ENCODE data around the gene HOXA3.

The HOXA3 gene

DNA sequence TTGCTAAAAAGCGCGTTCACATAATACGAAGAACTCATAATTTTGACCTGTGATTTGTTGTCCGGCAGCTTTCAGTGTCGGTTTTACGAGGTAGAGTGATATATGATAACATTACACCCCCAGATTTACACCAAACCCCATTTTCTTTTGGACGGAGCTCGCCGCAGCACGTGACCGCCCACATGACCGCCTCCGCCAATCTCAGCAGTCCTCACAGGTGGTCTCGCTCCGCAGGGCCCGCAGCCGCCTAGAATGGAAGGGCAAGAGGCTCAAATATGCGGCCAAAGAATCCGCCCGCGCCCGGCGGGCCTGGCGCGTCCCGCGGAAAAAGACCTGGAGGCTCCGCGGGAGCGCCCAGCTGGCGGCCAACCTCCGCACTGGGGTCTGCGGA, 4.1 kb upstream of the HOXA3 start, which contains the start of gene HOXA7:
TSS of gene HOXA7 (minus strand) at position 168 of the 391 bp plus-strand sequence. CDS start at position 38, 130 bp downstream.
- no peak for DNase-seq (ENCODE audit: low read depth in 2 of 2)

DNA sequence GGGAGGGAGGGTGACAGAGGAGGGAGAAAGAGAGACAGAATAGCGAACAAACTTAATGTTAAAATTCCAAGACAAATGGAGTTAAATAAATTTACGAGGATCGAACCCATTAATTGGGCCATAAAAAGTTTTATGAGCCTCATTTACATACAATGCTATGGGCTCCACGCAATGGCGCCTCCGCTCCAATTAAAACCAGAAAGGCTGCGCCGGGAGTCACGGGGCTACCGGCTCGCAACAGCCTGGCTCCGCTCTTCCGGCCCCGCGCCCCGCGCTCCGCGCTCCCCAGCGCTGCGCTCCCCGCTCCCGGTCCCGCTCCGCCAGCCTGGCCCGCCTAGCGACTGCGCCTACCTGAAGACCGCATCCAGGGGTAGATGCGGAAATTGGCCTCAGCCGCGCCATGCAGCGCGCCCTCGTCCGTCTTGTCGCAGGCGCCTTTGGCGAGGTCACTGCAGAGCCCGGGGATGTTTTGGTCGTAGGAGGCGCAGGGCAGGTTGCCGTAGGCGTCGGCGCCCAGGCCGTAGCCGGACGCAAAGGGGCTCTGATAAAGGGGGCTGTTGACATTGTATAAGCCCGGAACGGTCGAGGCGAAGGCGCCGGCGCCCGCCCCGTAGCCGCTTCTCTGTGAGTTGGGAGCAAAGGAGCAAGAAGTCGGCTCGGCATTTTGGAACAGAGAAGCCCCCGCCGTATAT, 3.6 kb upstream of the HOXA3 start:
- no peak for DNase-seq (ENCODE audit: low read depth in 2 of 2)

DNA sequence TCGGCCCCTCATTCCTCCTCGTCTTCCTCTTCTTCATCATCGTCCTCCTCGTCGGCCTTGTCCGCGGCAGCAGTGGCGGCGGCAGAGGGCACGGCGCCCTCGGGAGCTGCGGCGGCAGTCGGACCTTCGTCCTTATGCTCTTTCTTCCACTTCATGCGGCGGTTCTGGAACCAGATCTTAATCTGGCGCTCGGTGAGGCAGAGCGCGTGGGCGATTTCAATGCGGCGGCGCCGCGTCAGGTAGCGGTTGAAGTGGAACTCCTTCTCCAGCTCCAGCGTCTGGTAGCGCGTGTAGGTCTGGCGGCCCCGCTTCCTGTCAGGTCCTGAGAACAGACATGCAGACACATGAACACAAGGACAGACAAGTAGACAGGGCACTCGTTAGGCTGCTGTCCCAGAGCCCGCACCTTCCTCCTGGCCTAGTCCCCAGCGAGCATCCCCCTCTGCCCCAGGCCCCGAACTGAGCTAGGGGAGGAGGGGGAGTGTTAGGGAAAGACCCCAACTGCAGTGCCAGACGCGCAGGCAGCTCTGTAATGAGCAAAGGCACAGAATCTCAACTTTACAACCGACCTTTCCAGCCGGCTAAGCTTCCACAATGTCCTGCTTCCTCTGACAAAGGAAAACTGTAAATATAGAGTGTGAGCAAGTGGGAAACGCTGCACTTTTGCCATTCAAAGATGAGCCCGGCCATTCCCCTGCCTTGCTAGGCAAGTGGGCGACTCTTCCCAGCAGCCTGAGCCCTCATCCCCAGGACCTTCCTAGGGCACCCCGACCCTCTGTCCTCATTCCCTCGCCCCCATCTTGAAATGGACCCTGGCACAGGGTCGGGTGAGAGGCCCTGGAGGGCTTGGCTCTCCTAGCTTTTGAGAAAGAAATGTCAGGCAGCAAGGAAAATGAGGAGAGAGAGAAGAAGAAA, 2.8 kb upstream of the HOXA3 start:
- no peak for DNase-seq (ENCODE audit: low read depth in 2 of 2)

DNA sequence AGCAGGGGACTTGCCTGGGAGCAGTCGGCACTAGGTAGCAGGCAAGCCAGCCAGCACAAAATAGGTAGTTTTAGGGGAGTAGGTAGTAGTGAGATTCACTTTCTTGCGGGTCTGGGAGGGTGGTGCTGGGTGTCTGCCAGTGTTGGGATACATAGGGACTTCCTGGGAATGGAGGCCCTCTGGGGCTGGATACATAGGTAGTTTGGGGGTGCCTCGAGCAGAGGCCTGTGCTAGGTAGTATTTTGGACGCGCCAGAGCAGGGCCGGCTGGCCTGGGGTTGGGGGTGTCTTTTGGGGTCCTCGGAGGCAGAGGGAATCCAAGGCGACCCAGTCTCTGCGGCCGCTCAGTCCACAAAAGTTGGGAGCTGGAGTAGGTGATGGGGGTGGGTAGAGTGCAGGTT, 2.0 kb upstream of the HOXA3 start:
- no peak for DNase-seq (ENCODE audit: low read depth in 2 of 2)

DNA sequence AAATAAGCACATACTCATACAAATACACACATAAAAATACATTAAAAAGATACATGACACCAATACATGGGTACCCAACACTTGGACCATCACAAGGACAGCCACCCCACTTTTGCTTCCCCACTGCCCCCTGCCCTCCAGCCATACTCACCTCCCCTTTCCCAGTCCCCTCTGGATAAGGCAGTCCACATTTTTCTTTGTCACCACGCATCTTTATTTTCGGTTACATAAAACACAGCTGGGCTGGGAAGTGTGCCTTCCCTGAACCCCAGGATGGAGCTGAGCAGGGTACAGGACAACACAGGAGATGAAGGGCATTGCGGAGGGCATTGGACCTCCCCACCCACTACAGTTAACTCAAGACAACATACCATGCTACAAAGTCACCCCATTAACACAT, 1.1 kb upstream of the HOXA3 start:
- no peak for DNase-seq (ENCODE audit: low read depth in 2 of 2)

DNA sequence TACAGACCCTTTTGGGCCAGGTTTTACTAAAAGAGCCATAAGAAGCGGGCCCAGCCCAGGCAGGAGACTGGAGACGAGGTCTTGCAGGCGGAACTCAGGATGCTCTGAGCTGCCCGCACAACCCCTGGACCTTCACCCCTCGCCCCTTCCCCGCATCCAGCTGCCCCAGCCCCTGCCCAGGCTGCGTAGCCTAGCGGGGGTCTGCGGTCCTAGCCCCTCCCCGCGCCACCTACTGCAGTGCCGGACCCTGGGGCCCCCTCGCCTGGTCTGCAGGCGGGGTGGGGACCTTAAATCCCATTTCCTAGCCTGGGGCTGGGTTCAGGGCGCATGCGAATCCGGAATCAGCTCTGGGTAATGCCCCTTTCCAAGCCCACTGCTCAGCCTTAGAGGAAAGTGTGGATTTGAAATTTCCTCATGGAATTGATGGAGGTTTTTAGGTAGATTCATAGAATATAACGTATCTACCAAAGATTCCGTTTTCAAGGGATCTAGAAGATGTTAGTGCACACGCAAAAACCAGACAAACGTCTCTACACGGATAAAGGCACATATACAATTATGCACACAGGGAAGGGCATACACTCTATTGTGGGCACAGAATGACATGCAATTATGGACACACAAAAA, 546 bp upstream of the HOXA3 start:
- DNase-seq (ENCODE audit: low read depth in 2 of 2) = no peak

DNA sequence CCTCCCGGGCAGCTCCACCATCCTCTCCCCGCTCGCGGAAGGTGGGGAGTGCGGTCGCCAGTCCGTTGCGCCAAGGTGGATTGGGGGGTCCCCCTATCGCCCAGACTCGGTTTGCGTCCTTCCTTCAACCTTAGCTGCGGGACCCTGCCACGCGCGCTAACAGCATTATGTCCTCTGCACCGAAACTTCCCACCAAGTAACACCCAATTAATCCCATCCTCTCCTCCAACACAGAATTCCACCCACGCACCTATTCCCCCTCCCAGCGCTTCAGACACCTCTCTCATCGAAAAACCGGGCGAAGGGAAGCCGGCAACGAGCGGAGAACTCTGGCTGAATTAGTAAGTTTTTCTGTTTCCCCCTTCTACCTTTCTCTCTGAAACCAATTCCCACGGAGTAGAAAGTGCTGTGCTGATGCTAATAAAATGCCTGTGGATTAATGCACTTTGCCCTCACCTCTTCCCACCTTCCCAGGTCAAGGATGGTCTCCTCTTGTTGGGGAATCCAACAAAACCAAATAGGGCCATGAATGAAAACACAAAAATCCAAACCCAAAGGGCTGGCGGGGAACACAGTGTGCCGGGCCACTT, 947 bp downstream of the HOXA3 start:
- no peak for DNase-seq (ENCODE audit: low read depth in 2 of 2)

DNA sequence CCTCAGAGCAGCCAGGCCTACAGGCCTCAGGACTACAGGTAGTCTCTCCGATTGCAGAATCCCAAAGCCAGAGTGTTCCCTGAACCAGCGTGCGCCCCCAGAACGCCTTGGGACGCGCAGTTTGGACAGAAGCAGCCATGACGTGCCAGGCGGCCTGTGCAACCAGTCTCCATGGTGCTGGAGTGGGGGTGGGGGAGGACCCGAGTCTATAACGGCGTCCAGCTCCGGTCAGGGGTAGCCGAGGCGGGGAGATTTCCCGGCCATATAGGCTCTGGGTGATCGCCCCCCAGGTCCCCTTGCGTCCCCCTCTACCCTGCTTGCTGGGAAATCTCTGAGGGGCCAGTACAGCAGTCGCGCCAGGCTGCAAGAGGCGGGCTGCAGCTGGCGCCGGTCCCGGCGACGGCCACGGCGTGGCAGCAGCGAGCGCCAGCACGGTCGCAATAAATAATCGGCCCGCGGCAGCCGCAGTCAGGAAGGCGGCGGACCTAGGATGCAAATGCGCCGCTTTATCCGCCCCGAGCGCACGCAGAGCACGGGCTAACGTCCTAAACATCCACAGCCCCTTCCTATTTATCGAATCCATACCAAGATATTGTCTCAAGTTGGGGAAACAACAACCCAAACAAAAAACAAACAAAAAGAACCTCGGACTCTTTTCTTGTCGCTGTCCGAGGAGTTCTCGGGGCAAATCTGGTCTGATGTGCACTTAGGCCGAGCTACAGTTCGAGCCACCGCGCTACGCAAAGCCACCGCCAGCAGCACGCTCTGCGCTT, 1.6 kb downstream of the HOXA3 start:
- DNase-seq (ENCODE audit: low read depth in 2 of 2) = peak; percentile 49 to 59

DNA sequence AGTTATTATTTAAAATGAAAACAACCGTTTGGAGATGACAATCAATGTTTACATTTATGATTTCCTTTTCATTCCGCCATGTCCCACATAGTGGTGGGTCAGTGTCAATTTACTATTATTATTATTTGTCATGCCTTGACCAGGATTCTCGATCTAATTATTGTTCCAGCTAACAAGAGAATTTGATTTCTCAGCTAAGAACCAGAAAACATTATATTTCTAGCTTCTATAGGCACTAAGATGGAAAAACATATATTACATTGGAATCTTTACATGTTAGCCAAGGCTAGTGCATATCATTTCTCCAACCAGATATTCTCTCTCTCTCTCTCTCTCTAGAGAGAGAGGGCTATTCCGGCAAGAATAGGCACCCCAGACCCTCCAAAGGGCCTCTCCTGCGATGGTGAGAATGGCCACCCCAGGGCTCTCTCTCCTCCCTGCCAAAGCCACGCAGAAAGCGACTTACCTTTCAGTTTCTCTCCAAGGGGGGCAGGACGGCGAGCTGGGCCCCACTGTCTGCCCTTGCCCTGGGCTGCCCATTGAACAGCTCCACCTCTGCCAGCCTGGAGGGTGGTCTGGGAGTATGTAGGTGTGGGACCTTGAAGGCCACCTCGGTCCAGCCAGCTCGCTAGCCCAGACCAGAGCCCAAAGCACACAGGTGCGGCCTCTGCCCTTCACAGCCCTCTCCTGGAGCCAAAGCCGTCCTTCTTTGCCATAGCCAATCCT, 2.4 kb downstream of the HOXA3 start:
- no peak for DNase-seq (ENCODE audit: low read depth in 2 of 2)

DNA sequence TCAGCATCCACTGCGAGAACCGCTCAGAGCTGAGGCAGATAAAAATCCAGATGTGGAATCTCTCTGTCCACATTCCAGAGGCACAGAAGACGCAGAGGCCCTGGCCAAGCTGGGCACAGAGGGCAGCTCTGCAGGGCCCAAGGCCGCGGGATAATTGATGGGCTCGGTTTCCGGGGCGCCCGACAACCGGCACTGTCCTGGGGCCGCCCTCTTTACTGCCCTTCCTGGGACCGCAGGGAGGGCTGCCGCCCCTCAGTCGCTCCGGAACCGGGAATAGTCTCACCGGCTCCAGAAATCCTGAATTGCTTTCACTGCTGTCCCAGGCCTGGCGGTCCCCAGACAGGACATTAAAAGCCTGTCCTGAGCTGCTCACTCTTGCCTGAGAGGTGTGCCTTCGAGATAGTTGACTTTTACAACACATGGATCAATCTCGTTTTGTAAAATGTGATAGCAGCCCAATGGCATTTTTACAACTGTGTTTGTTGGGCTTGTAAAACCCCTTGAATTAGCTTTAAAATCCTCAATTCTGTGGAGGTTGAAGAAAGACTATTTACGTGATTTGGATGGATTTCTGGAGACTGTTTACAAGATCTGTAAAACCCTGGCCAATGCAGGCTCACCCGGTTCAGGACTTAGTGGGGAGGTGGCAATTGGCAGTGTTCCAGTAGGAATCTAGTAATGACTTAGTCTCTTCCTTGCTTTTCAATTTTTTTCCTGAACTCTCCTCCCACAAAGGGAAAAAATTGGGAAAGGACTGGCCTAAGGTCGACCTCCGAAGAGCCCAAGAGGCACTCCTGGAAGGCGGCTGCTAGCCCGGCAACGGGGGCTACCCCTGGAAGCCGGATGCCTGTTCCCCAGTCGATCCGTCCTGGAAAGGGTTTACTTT, 3.4 kb downstream of the HOXA3 start:
- no peak for DNase-seq (ENCODE audit: low read depth in 2 of 2)

DNA sequence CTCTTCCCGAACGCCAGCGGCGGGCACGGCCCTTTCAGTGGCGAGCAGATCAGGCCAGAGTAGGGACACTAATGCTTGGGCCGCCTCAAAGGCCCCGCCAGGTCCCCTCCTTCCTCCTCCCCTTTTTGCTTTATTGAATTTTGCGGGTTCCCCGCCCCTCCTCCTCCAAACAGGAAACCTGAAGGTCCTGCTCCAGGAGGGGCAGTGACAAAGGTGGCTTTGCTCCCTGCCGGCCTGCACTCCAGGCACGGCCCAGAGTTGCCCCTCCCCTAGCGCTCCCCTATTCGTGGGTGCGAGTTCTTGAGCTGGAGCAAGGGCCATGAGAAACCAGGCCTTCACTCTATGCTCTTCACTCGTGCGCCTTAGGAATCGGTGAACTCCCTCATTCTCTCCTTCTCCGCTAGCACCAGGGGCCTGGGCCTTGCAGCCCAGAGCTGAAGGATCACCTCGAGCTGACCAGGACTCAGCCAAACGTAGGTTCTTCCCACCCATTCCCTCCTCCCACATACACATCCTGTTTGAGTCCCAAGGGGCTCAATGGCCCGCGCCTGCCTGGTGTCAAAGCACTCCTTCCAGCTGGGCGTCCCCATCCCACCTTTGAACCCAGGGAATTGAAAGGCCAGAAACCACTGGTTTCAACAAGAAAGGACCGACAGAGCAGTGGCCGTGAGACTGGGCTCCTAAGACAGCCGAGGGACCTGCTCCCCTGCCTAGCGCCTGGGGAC, 4.2 kb downstream of the HOXA3 start:
- no peak for DNase-seq (ENCODE audit: low read depth in 2 of 2)

DNA sequence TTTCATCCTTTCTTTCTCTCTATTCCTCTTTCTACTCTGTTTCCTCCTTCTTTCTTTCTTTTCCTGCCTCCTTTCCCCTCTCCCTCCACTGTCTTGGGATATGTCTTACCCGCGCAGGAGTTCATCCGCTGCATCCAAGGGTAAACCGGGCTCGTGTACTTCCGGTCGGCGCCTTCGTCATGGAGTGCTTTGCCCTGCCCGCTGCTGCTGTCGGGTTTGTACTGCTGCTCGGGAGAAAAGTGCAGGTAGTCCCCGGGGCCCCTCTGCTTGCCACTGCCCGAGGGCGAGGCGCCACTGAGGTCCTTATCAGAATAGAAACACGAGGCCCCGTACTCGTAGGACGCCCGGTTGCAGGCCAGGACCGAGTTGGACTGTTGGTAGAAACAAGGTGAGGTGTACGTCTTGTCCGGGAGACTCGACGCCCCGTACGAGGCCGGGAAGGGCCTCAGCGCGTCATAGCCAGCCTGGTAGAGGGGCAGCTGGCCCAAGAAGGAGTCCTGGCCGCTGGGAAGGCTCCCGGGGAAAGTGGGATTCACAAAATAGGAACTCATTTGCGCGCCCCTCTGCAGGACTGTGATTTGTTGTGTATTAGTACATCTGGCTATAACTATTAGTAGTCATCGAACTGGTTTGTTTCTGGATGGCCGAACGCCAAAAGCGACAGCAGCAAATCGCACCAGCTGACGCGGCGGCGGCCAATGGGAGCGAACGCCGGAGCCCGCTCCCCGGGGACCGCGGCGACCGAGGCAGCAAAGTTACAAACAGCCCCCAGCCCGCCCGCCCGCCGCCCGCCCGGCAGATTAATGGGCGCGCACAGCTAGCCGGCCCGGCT, 5.0 kb downstream of the HOXA3 start, which contains the start of gene HOXA6:
TSS of gene HOXA6 (minus strand) at position 576 of the 832 bp plus-strand sequence. CDS start at position 551, 25 bp downstream.
- DNase-seq (ENCODE audit: low read depth in 2 of 2) = no peak

DNA sequence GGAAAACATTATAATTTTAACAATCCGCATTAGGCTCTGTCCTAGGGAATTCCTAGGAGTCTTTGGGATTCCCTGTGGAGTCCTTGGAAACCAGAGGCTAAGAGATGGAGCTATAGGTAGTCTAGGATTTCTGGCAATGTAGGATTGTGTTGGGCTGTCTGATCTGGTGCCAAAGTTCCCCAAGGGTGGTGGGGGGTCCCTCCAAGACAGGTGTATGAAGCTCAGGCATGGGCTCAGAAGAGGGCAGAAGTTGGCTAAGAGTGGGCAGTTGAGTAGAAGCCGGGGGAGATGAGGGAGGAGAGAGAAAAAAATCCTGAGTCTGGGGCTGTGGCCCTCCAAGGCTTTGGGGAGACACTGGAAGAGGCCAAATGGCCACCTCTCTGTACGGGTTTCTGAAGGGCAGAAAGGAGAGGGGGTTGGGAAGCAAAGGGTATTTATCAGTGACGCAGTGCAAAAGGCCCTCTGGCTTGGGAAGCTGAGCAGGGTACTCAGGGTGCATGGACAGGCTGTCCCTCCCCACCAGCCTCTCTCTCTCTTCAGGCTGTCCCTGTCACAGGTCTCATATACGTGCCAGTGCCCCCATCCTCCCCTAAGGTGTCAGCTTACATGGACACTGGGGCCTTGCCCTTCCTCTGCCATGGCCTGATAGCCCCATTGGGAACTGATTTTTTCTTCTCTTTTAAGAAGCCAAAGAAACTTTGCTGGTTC, 5.7 kb downstream of the HOXA3 start:
- DNase-seq (ENCODE audit: low read depth in 2 of 2) = no peak

DNA sequence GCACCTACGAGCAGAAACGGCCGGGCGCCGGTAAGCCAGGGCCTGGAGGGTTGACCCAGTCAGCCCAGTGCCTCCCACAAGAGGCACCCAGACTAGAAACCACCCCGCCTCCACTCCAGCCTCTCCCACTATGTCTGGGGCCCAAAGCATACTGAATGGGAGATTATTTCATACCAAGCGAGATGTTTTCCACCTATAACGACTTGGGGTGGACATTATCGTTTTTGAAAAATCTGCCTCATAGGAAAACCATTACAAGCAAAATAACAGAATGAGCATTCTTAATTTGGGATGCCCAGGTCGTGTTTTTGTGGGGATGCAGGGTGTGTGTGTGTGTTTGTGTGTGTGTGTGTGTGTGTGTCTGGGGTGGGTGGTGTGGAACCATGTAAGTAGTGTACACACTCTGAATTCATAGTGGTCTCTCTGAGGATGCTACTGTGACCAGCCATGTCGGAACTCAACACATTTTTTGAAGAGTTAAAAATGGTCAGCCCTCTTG, 6.4 kb downstream of the HOXA3 start:
- DNase-seq (ENCODE audit: low read depth in 2 of 2) = no peak

DNA sequence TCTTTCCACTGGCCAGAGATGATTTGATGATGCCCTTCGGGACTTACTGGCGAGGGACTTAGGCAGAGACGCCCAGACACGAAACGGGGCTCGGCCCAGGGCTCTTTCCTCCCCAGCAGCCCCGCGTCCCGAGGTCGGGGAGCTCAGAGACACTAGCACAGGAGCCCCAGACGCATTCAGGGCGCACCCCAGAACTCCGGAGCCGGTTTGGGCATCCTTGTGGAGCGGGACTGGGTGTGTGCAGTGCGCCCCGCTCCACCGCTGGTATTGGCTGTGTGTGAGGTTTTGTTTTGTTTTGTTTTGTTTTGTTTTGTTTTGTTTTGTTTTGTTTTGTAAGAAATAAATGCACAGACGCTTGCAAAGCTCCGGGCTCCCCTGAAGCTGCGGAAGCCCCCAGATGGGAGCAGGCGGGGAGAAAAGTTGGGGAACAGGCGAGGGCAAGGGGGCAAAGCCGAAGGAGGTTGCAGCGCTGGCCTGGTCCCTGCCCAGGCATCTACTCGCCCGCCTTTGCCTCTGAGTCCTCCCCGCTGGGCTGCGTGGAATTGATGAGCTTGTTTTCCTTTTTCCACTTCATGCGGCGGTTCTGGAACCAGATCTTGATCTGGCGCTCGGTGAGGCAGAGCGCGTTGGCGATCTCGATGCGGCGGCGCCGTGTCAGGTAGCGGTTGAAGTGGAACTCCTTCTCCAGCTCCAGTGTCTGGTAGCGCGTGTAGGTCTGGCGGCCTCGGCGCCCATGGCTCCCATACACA, 7.0 kb downstream of the HOXA3 start:
- DNase-seq (ENCODE audit: low read depth in 2 of 2) = no peak

DNA sequence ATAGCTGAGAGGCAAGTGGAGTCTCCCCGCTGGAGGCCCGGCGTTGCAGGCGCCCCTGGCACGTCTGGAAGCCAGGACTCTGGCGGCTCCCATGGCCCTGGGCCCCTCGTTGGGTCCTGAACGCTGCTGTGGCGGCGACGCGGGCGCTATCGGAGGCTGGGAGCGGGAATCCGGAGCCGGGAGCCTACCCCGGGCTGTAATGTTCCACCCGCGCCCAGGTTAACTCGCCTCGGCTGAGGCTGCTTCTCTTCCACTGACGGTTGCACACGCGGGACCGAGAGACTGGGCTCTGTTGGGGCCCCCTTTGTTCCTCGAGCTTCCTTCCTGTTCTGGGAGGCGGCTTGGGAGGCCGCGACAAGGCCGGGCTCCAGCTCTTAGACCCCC, 7.6 kb downstream of the HOXA3 start:
- no peak for DNase-seq (ENCODE audit: low read depth in 2 of 2)
